ENCODE measurements around the gene PDE4B. TPM values are rescaled to one million over a fixed set of nuclear protein-coding genes. Genes with fewer than 3 reads are reported as not detected.

PDE4B gene
- polyA plus RNA-seq (2011; rRNA removed) (20.6 and 29.4 TPM in 2 replicates), polyA minus RNA-seq (2011; rRNA and poly(A)+ RNA removed) (25.9 and 30.2 TPM in 2 replicates)

GRCh38 chr1:65792669-65793358, at the start of gene PDE4B:
TSS of gene PDE4B (plus strand) at chr1:65792895.
- CTCF ChIA-PET = no interaction called here
- H3K4me3 ChIP-seq (ENCODE audit: low read depth, low read length) = peak within 1 kb of the TSS; percentile 55
- no peak for TF ChIP-seq CTCF (IDR thresholded peaks at IDR 0.05; ENCODE audit: insufficient read depth, low read depth, low read length)
- no peak for DNase-seq (ENCODE audit: low read depth)
- H3K27me3 ChIP-seq (ENCODE audit: control insufficient read depth, insufficient read depth, low read length) = no peaks in the 10 kb centered on the region; the same call in 1 of the 2 replicates
- POLR2A ChIA-PET = interaction anchor here (0.6 kb wide), 1 partner anchor 8 kb away, joined by 8 read pairs; no protein-coding TSS in a partner anchor
- H3K36me3 ChIP-seq (ENCODE audit: control insufficient read depth, insufficient read depth, low read length) = no peaks in the 10 kb centered on the region

- ChIA-PET CTCF (no interaction called here), POLR2A (no interaction called here)
- no peak for DNase-seq (ENCODE audit: low read depth)
- no peaks in the 10 kb centered on the region for H3K36me3 ChIP-seq (ENCODE audit: control insufficient read depth, insufficient read depth, low read length)
- H3K27me3 ChIP-seq (ENCODE audit: control insufficient read depth, insufficient read depth, low read length) = peaks cover 1% of the 10 kb centered on the region; the same call in 1 of the 2 replicates
- TF ChIP-seq CTCF (IDR thresholded peaks at IDR 0.05; ENCODE audit: insufficient read depth, low read depth, low read length) = no peak
- H3K4me3 ChIP-seq (ENCODE audit: low read depth, low read length) = no peak overlapping the region
Measured at GRCh38 chr1:65744731-65745130, 48.0 kb upstream of the PDE4B start.

- ChIA-PET CTCF (interaction anchor here (0.6 kb wide), 2 partner anchors 56 to 489 kb away, joined by 3 read pairs; no protein-coding TSS in a partner anchor), POLR2A (no interaction called here)
- DNase-seq (ENCODE audit: low read depth) = no peak
- no peak overlapping the region for H3K4me3 ChIP-seq (ENCODE audit: low read depth, low read length)
- no peak for TF ChIP-seq CTCF (IDR thresholded peaks at IDR 0.05; ENCODE audit: insufficient read depth, low read depth, low read length)
- H3K36me3 ChIP-seq (ENCODE audit: control insufficient read depth, insufficient read depth, low read length) = no peaks in the 10 kb centered on the region
- H3K27me3 ChIP-seq (ENCODE audit: control insufficient read depth, insufficient read depth, low read length) = 0 out of 2 replicates have a peak, but pooled peaks cover 3% of the 10 kb centered on the region
Measured at GRCh38 chr1:65751961-65752360, 40.7 kb upstream of the PDE4B start.

- TF ChIP-seq CTCF (IDR thresholded peaks at IDR 0.05; ENCODE audit: insufficient read depth, low read depth, low read length) = no peak
- POLR2A ChIA-PET = no interaction called here
- Histone ChIP-seq H3K36me3 (ENCODE audit: control insufficient read depth, insufficient read depth, low read length) (no peaks in the 10 kb centered on the region), H3K27me3 (ENCODE audit: control insufficient read depth, insufficient read depth, low read length) (0 out of 2 replicates have a peak, but pooled peaks cover 3% of the 10 kb centered on the region), H3K4me3 (ENCODE audit: low read depth, low read length) (no peak overlapping the region)
- CTCF ChIA-PET = no interaction called here
- no peak for DNase-seq (ENCODE audit: low read depth)
Measured at GRCh38 chr1:65756616-65757015, 36.1 kb upstream of the PDE4B start.

- no peak for DNase-seq (ENCODE audit: low read depth)
- TF ChIP-seq CTCF (IDR thresholded peaks at IDR 0.05; ENCODE audit: insufficient read depth, low read depth, low read length) = no peak
Measured at GRCh38 chr1:65757531-65757930, 35.2 kb upstream of the PDE4B start.

More at GRCh38 chr1:65757531-65757930, 35.2 kb upstream of the PDE4B start:
- ChIA-PET CTCF (no interaction called here), POLR2A (no interaction called here)
- Histone ChIP-seq H3K36me3 (ENCODE audit: control insufficient read depth, insufficient read depth, low read length) (no peaks in the 10 kb centered on the region), H3K27me3 (ENCODE audit: control insufficient read depth, insufficient read depth, low read length) (no peaks in the 10 kb centered on the region), H3K4me3 (ENCODE audit: low read depth, low read length) (no peak overlapping the region)
